Stimulated activated CD4-positive, alpha-beta T cell treated with anti-CD3 and anti-CD28 coated beads, Interleukin-2, amount 100 ng/mL, for 48 hours (primary cell): ENCODE results near the gene BRPF3.

Experiments
- DNase-seq, 2 donors: peaks; one replicate each; pipeline ENCODE4 v3.0.0-alpha.2; 2020

The BRPF3 gene

GRCh38 chr6:36272234-36272633 is 75.7 kb downstream of the BRPF3 start:
- DNase-seq: no peak

DNA sequence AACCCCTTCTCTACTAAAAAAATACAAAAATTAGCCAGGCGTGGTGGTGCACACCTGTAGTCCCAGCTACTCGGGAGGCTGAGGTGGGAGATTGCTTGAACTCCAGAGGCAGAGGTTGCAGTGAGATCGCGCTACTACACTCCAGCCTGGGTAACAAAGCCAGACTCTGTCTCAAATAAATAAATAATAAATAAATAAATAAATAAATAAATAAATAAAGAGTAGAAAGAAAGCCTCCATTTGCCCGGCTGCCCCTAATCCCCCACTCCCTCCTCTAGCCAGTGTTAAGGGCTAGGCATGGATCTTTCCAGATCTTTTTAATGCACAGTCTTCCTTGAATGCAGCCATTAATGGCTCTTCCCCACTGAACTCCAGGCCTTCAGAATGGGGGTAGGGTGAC is 76.5 kb downstream of the BRPF3 start:
- no peak for DNase-seq

DNA sequence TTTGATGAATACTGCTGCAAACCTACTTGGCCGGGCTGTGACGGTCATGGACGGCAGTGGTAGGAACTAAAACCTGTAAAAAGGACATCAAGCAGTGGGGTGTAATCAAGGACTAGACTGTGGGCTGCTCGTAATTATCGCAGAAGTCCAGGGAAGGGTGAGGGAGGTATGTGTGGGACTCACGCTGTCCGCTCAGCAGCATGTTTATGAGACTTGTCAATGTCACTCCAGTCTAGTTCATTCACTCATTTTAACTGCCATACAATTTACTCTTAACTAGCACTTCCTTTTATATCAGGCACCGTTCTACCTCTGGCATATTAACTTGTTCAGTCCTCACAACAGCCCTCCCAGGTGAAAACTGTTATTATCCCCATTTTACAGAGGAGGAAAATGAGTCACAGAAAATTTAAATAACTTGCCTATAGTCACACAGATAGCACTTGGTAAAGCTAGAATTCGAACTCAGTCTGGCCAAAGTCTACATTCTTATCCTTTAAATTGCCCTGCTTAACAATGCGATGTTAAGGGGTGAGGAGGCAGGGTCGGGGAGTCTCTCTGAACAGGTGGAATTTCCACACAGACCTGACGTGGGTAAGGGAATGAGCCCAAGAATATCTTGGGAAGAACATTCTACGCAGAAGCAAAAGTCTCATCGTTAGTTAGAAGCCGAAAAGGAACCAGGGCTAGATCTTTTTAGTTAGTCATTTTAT is 77.4 kb downstream of the BRPF3 start:
- DNase-seq: no peak

GRCh38 chr6:36276581-36277536 is 80.3 kb downstream of the BRPF3 start:
- DNase-seq: no peak

DNA sequence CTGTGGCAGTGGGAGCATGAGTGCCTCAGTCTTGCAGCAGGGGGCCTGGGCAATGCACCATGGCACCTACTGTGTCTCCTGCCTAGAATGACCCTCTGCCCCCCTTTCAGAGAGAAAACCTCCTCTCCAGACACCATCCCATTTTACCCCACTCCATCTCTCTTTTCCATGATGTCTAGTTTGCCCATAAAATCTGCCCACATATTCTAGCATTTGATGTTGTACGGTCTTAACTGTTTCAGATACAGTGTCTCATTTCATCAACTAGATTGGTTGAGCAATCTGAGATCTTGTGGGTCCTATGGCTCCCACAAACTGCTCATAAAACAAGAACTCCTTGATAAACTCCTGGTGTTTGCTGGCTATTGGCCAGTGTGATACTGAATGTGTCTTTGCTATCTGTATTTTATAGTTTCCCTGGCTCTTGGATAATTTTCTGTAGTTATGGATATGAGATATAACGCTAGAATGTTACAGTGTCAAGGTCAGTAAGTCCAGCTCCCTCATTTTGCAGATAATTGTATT is 81.5 kb downstream of the BRPF3 start:
- DNase-seq: no peak

GRCh38 chr6:36280467-36280866 is 83.9 kb downstream of the BRPF3 start:
- no peak for DNase-seq

- no peak for DNase-seq
These were observed 84.4 kb downstream of the BRPF3 start for GRCh38 chr6:36280983-36281382.
